Activated effector memory CD4-positive, alpha-beta T cell treated with anti-CD3 and anti-CD28 coated beads, Interleukin-2, amount 50 U/mL, for 16 hours (primary cell): ENCODE results near the gene C1QTNF5.

Experiments used
- DNase-seq: peaks from one replicate; pipeline ENCODE4 v3.0.0-alpha.2; 2020

Gene C1QTNF5

DNA sequence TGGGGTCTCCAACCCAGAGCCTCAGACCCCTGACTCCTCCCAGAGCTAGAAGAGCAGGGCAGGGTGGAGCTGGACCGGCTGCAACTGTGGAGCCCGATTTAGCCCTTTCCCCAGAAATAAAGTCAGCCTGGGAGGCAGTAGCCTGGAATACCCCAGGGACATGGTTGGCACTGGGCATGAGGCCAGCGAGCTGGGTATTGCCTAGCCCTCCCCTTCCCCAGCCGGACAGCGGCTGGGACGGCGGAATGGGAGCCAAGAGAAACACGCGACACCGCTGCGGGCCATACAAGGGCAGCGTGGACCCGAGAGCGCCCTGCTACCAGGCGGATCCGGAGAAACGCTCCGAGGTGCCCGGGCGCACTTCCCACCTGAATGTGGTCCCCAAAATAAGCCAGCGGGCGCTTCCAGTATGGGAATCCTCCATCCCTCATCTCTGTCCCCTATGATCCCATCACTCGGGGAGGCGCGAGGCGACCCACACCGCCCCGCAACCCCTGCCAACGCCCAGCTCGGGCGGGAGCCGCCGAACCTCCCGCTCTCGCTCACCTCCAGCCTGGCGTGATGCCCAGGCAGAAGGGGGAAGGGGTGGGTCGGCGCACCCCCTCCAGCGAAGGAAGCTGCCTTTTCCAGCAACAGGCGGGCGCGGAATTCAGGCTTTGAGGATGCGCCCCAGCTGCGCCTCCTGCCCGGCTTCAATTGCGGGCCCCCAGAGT, 24.5 kb downstream of the C1QTNF5 start:
- DNase-seq, result no peak

- peak; percentile 83 for DNase-seq
Observed at GRCh38 chr11:119315131-119316015, 25.3 kb downstream of the C1QTNF5 start.

DNA sequence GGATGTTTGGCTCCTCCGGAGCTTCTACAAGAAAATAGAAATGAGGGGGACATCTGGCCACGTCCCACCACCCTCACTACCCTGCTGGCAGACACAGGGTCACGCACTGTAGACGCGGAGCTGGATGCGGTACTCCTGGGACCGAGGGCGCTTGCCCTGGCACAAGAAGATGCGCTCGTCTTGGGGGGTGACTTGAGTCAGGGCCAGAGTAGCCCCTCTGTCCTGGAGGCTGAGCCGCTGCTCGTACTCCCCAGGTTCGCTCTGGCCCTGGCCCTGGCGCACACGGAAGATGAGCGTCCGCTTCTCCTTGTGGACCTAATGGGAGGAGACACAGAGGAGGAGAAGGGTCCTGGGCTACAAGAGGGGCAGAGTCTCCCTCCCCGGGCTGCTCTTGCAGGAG, 26.0 kb downstream of the C1QTNF5 start:
- no peak for DNase-seq

DNA sequence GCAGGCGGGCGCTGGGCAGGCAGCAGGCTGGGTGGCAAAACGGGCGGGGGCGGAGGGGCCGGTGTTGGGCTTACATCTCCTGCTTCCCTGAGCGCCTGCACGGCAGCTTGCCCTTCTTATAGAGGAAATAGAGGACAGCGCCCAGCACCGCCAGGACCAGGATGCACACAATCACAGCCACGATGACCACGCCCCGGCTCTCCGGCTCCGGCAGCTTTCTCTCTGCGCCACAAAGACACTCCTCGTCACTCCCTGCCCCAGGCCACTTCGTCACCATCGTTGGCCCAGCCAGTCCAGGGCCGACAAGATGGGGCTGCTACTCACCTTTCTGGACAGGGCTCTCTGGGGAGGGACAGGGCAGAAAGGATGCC, 30.0 kb downstream of the C1QTNF5 start:
- DNase-seq, result no peak

DNA sequence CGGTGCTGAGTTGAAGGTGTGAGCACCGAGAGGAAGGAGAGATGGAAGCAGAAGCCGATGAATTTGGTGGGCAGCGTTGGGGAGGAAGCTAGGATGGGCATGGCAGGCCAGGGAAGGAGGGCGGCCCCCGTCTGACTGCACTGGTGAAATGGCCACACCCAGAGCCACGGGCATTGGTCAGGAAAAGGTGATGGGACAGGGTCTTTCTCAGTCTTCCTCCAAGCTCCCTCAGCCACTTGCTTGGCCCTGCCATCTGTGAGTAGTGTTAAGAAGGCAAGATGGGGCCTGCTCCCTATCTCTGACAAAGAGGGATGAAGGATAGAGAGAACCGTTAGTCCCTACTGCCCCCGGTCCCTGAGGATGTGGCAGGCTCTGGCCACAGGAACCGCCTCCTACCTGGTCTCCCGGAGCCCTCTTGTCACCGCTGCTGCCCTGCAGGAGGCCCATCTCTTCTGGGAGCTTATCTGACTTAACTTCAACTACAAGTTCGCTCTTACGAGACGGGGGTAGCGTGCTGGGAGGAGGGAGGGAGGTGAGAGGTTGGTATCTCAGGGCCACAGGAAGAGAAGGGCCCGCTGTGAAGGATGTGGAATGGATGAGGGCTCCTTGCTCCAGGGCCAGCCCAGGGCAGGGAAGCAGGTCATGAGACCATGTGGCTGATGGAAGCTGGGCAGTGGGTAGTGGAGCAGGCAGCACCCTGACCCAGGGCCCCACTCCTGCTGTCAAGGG, 30.6 kb downstream of the C1QTNF5 start:
- DNase-seq, result no peak

DNA sequence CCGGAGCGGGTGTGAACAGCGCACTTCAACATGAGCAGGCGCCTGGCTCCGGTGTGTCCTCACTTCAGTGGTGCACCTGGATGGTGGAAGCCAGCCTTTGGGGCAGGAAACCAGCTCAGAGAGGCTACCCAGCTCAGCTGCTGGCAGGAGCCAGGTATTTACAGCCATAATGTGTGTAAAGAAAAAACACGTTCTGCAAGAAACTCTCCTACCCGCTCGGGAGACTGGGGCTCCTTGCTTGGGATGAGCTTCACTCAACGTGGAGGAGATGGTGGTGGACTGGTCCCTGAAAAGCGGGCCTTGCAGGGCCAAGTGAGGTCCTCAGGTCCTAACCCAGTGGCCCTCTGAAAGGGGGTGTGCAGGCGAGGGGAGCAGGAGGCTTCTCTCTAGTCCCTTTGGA, 31.3 kb downstream of the C1QTNF5 start:
- DNase-seq, result no peak

GRCh38 chr11:119307974-119308373, 32.7 kb downstream of the C1QTNF5 start:
- no peak for DNase-seq

- no peak for DNase-seq
Observed at GRCh38 chr11:119307219-119307618, 33.5 kb downstream of the C1QTNF5 start.

- no peak for DNase-seq
Observed at GRCh38 chr11:119306373-119306890, 34.3 kb downstream of the C1QTNF5 start.

DNA sequence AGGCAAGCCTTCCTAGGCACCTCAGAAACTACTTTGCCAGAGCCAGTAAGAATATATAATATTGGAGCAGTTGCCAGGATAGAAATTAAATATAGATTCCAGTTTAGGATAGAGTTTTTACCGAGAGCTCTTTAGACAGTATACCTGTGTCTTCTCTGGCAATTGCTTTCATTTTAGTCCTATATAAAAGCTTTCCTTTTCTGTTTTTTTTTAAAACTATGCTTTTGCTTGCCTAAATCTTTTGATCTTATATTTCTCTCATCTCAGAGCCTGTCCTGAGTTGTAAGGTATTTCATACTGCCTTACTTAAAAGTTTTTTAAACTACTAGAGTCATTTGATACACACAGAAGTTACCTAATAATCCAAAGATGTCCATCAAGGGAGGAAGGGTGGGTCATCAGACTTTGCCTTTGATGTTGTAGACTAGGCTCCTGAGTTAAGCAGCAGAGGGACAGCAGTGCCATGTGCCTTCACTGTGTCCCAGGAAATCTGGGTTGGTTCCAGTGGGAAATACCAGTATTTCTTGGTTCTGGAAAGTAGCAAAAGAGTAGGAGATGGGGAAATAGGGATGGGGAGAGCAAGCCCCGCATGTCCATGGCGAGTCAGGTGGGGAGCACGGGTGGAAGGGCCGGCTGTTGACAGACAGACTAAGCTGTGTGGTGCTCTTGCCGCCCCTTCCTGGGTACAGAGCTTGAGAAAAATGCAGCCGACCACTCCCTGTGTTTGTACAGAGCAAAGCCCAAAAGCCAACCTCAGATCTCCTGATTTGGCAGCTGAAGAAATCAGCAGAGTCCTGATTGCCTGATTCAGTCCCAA, 34.9 kb downstream of the C1QTNF5 start:
- no peak for DNase-seq

DNA sequence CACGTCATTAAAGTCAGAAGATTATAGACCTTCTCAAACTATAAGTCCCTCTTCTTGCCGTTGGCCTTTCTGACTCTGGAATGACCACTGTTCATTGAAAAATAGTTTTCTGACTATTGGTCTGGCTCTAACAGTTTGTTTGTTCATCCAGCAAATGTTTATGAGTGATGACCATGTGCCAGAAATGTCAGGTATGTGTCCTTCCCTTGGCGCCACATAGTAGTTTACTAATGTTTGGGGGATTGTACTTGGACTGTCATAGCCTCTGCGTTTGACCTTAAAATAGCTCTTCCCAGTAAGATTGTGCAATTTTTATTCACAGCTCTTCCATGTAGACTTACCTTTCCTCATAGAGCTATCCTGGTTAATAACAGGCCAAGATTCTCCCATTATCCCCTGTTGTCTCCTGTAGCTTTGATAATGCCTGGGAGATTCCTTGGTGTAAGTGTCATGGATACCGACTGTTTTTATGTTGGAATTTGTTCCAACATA, 37.4 kb downstream of the C1QTNF5 start:
- DNase-seq, result no peak

DNA sequence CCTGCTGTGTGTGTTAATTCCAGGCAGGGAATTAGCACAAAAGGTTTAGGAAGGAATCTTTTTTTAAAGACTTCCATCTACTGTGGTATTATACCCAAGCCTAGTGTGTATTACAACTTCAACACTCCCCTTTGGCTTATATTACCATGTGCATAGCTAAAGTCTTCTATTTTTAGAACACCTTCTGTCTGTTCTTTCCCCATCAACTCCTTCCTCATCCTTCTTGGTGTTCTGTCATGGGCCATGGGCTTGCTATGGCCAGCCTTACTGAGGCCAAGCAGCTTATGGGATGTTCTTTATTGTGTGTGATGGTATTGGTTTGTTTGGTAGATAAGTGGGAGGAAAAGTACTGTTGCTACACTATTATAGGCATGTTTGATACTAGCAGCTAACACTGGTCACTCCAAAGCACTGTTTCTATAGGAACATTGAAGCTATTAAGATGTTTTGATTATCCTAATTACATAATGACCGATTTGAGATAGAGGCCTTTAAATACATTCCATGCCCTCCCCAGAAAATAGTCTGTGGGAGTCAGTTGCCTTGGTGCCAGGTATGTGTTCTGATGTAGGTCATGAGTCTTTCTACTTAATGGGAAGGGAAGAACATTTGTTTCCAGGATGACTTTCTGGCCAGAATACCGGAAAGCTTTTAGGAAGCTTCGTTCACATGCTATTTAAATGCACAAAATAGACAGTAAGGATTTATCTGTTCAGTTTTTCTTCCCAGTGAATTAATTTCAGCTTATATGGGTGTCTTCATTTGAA, 40.3 kb downstream of the C1QTNF5 start:
- no peak for DNase-seq

GRCh38 chr11:119299416-119299815, 41.3 kb downstream of the C1QTNF5 start:
- DNase-seq, result no peak

GRCh38 chr11:119298726-119299125, 42.0 kb downstream of the C1QTNF5 start:
- no peak for DNase-seq

DNA sequence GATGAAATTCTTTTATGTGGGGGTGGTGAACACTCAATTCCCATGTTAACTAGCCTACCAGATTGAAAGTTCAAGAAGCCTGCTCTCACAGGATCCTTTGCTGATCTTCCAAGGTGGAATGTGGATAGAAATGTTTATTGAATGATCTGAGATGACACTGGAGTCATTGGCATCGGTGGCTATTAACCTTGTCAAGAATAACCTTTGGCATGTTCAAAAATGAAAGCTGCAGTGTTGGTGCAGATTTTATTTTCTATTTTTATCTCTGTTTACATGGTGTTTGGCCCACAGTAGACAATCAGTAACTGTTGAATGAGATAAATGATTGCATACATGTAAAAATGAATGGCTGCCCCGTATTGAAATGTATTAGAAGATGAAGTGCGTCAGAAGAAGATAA, 42.7 kb downstream of the C1QTNF5 start:
- DNase-seq, result no peak

DNA sequence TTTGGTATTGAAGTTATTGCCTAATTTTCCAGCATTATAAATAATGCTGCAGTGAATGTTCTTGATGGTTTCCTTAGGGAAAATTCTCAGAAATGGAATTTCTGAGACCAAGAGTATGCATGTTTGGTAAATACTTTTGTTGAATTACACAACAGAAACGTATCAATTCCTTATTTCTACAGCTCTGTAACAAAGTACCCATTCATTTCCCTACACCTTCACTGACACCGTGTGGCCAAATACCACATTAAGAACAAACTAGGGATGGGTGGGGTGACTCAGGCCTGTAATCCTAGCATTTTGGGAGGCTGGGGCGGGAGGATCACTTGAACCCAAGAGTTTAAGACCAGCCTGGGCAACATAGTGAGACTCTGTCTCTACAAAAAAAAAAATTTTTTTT, 45.5 kb downstream of the C1QTNF5 start:
- DNase-seq, result no peak

DNA sequence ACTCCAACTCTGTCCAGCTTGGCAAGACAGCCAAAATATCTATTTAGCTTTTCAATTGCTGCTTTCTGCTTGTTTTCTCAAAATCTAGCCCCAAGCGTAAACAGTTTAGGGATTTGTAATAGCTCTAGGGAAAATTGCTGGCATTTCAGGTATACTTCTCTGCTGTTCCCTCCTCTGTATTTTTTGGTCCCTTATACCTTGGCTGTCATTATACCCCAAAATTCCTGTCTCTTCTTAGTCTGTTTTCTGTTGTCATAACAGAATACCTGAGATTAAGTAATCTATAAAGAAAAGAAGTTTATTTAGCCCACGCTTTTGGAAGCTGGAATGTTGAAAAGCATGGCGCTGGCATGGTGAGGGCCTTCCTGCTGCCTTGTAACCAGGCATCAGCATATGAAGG, 47.2 kb downstream of the C1QTNF5 start:
- DNase-seq, result no peak

DNA sequence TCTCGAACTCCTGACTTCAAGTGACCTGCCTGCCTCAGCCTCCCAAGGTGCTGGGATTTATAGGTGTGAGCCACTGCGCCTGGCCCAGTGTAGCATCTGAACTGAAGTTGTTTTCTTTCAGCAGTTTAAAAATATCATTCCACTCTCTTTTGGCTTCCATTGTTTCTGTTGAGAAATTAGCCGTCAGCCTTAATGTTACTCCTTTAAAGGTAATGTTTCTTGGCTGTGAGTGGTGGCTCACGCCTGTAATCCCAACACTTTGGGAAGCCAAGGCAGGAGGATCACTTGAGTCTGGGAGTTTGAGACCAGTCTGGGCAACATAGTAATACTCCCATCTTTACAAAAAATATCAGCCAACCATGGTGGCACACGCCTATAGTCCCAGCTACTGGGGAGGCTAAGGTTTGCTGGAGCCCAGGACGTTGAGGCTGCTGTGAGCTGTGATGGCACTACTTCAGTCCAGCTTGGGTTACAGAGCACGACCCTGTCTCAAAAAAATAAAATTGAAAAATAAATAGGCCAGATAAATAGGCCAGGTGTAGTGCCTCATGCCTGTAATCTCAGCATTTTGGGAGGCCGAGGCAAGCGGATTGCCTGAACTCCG, 49.7 kb downstream of the C1QTNF5 start:
- no peak for DNase-seq
